T-helper 1 cell treated with Interleukin-12 subunit alpha and Interleukin-12 subunit beta and Interleukin-4 antibody, amounts not matched to agents 30 μg/mL and 1 μg/mL, for 36 hours (primary cell): ENCODE results near the gene NPBWR2.

Experiments
- H3K27ac Mint-ChIP-seq: one replicate; pipeline ENCODE4 v1.8.0; 2021; ENCODE audit warnings: mild to moderate bottlenecking, mixed read lengths
- H3K27me3 Mint-ChIP-seq: one replicate; pipeline ENCODE4 v1.8.0; 2021; ENCODE audit warnings: low read depth, mixed read lengths
- H3K36me3 Mint-ChIP-seq: one replicate; pipeline ENCODE4 v1.8.0; 2021; ENCODE audit warnings: low read depth, mixed read lengths
- H3K4me1 Mint-ChIP-seq: one replicate; pipeline ENCODE4 v1.8.0; 2021; ENCODE audit warnings: low read depth, mixed read lengths
- H3K4me3 Mint-ChIP-seq: one replicate; pipeline ENCODE4 v1.8.0; 2021; ENCODE audit warnings: mild to moderate bottlenecking, moderate library complexity, mixed read lengths
- H3K9me3 Mint-ChIP-seq: one replicate; pipeline ENCODE4 v1.8.0; 2021; ENCODE audit warnings: mixed read lengths

The NPBWR2 gene

GRCh38 chr20:64148581-64148980 lies 41.2 kb upstream of the NPBWR2 start:
- Mint-ChIP-seq H3K27me3 (no peaks in the 10 kb centered on the region), H3K27ac (no peak overlapping the region), H3K36me3 (peaks cover 2% of the 10 kb centered on the region), H3K9me3 (peaks cover 20% of the 10 kb centered on the region), H3K4me3 (no peak overlapping the region), H3K4me1 (no peaks in the 10 kb centered on the region)

GRCh38 chr20:64146936-64147477 lies 39.6 kb upstream of the NPBWR2 start:
- Mint-ChIP-seq H3K36me3 (peaks cover 2% of the 10 kb centered on the region), H3K4me3 (no peak overlapping the region), H3K27me3 (peaks cover 3% of the 10 kb centered on the region), H3K4me1 (no peaks in the 10 kb centered on the region), H3K9me3 (peaks cover 22% of the 10 kb centered on the region), H3K27ac (no peak overlapping the region)

- Mint-ChIP-seq H3K9me3 (peaks cover 22% of the 10 kb centered on the region), H3K27ac (no peak overlapping the region), H3K4me1 (no peaks in the 10 kb centered on the region), H3K36me3 (peaks cover 2% of the 10 kb centered on the region), H3K4me3 (no peak overlapping the region), H3K27me3 (peaks cover 3% of the 10 kb centered on the region)
These were observed 39.1 kb upstream of the NPBWR2 start for GRCh38 chr20:64146301-64146935.

GRCh38 chr20:64145458-64146300 lies 38.3 kb upstream of the NPBWR2 start:
- no peak overlapping the region for H3K27ac Mint-ChIP-seq
- no peaks in the 10 kb centered on the region for H3K4me1 Mint-ChIP-seq
- H3K36me3 Mint-ChIP-seq, result peaks cover 2% of the 10 kb centered on the region
- H3K27me3 Mint-ChIP-seq, result peaks cover 3% of the 10 kb centered on the region
- H3K9me3 Mint-ChIP-seq, result peaks cover 22% of the 10 kb centered on the region
- no peak overlapping the region for H3K4me3 Mint-ChIP-seq

- Mint-ChIP-seq H3K36me3 (peaks cover 2% of the 10 kb centered on the region), H3K4me1 (no peaks in the 10 kb centered on the region), H3K27ac (no peak overlapping the region), H3K9me3 (peaks cover 22% of the 10 kb centered on the region), H3K27me3 (peaks cover 3% of the 10 kb centered on the region), H3K4me3 (no peak overlapping the region)
These were observed 37.0 kb upstream of the NPBWR2 start for GRCh38 chr20:64144144-64144912.

GRCh38 chr20:64143018-64143801 lies 35.8 kb upstream of the NPBWR2 start:
- Mint-ChIP-seq H3K4me3 (no peak overlapping the region), H3K27me3 (peaks cover 3% of the 10 kb centered on the region), H3K36me3 (peaks cover 2% of the 10 kb centered on the region), H3K4me1 (no peaks in the 10 kb centered on the region), H3K27ac (no peak overlapping the region), H3K9me3 (peaks cover 22% of the 10 kb centered on the region)

GRCh38 chr20:64142590-64142989 lies 35.2 kb upstream of the NPBWR2 start:
- peaks cover 3% of the 10 kb centered on the region for H3K27me3 Mint-ChIP-seq
- H3K36me3 Mint-ChIP-seq, result peaks cover 2% of the 10 kb centered on the region
- H3K9me3 Mint-ChIP-seq, result peaks cover 22% of the 10 kb centered on the region
- H3K27ac Mint-ChIP-seq, result no peak overlapping the region
- no peaks in the 10 kb centered on the region for H3K4me1 Mint-ChIP-seq
- H3K4me3 Mint-ChIP-seq, result no peak overlapping the region

GRCh38 chr20:64140956-64141355 lies 33.6 kb upstream of the NPBWR2 start:
- Mint-ChIP-seq H3K4me3 (no peak overlapping the region), H3K4me1 (no peaks in the 10 kb centered on the region), H3K27me3 (peaks cover 3% of the 10 kb centered on the region), H3K36me3 (peaks cover 2% of the 10 kb centered on the region), H3K27ac (no peak overlapping the region), H3K9me3 (peaks cover 22% of the 10 kb centered on the region)

GRCh38 chr20:64140061-64140931 lies 32.9 kb upstream of the NPBWR2 start:
- no peak overlapping the region for H3K4me3 Mint-ChIP-seq

GRCh38 chr20:64139199-64140060 lies 32.1 kb upstream of the NPBWR2 start:
- H3K4me1 Mint-ChIP-seq, result no peaks in the 10 kb centered on the region
- H3K4me3 Mint-ChIP-seq, result no peak overlapping the region
- H3K9me3 Mint-ChIP-seq, result peaks cover 10% of the 10 kb centered on the region
- peaks cover 3% of the 10 kb centered on the region for H3K27me3 Mint-ChIP-seq
- H3K36me3 Mint-ChIP-seq, result no peaks in the 10 kb centered on the region
- no peak overlapping the region for H3K27ac Mint-ChIP-seq

More at GRCh38 chr20:64140061-64140931, 32.9 kb upstream of the NPBWR2 start:
- no peaks in the 10 kb centered on the region for H3K4me1 Mint-ChIP-seq
- peaks cover 19% of the 10 kb centered on the region for H3K9me3 Mint-ChIP-seq
- peaks cover 2% of the 10 kb centered on the region for H3K36me3 Mint-ChIP-seq
- H3K27me3 Mint-ChIP-seq, result peaks cover 3% of the 10 kb centered on the region
- no peak overlapping the region for H3K27ac Mint-ChIP-seq

- Mint-ChIP-seq H3K4me1 (no peaks in the 10 kb centered on the region), H3K9me3 (no peaks in the 10 kb centered on the region), H3K36me3 (no peaks in the 10 kb centered on the region), H3K4me3 (no peak overlapping the region), H3K27ac (no peak overlapping the region), H3K27me3 (peaks cover 3% of the 10 kb centered on the region)
These were observed 31.0 kb upstream of the NPBWR2 start for GRCh38 chr20:64138276-64138815.

- H3K27me3 Mint-ChIP-seq, result peaks cover 3% of the 10 kb centered on the region
- H3K36me3 Mint-ChIP-seq, result no peaks in the 10 kb centered on the region
- no peak overlapping the region for H3K27ac Mint-ChIP-seq
- no peaks in the 10 kb centered on the region for H3K4me1 Mint-ChIP-seq
- no peaks in the 10 kb centered on the region for H3K9me3 Mint-ChIP-seq
- H3K4me3 Mint-ChIP-seq, result no peak overlapping the region
These were observed 30.2 kb upstream of the NPBWR2 start for GRCh38 chr20:64137598-64138031.
